OCI-LY1 (cell line): Measurements from ENCODE around the gene CCNDBP1.

Experiments
- H2AFZ ChIP-seq: fragments of 200-600 bp; sonication (generic), shearing (Covaris generic); 2 replicates; pipeline ENCODE4 v1.6.0; 2014; ENCODE audit warnings: antibody characterized with exemption, mild to moderate bottlenecking, low read length
- H3F3A ChIP-seq: fragments of 200-600 bp; sonication (generic), shearing (Covaris generic); 2 replicates; pipeline ENCODE4 v1.6.0; 2014; ENCODE audit warnings: mild to moderate bottlenecking, antibody characterized with exemption, low read length, moderate library complexity; ENCODE audit not compliant: insufficient read depth
- H3K27ac ChIP-seq: fragments of 200-600 bp; sonication (generic); 2 replicates; pipeline ENCODE4 v1.5.1; 2014; ENCODE audit warnings: low read length, mixed run types, mild to moderate bottlenecking, low read depth; ENCODE audit not compliant: poor library complexity, severe bottlenecking
- H3K27me3 ChIP-seq: fragments of 200-600 bp; sonication (generic); 2 replicates; pipeline ENCODE4 v1.6.0; 2014; ENCODE audit warnings: antibody characterized with exemption, mild to moderate bottlenecking, low read length, moderate library complexity; ENCODE audit not compliant: insufficient read depth
- H3K36me3 ChIP-seq: fragments of 200-600 bp; sonication (generic); 2 replicates; pipeline ENCODE4 v1.6.1; 2014; ENCODE audit warnings: mild to moderate bottlenecking, antibody characterized with exemption, low read length, moderate library complexity, mixed read lengths; ENCODE audit not compliant: insufficient read depth
- H3K4me1 ChIP-seq: fragments of 200-600 bp; sonication (generic); 2 replicates; pipeline ENCODE4 v1.5.1; 2014; ENCODE audit warnings: mild to moderate bottlenecking, low read length, moderate library complexity; ENCODE audit not compliant: insufficient read depth, severe bottlenecking
- H3K4me2 ChIP-seq: fragments of 200-600 bp; sonication (generic), shearing (Covaris generic); 2 replicates; pipeline ENCODE4 v1.6.1; 2014; ENCODE audit warnings: low read length
- H3K4me3 ChIP-seq: fragments of 200-600 bp; sonication (generic); 2 replicates; pipeline ENCODE4 v1.5.1; 2014; ENCODE audit warnings: low read length, low read depth, mild to moderate bottlenecking, mixed read lengths; ENCODE audit not compliant: poor library complexity, severe bottlenecking
- H3K79me2 ChIP-seq: fragments of 200-600 bp; shearing (Covaris generic); 2 replicates; pipeline ENCODE4 v1.6.1; 2016; ENCODE audit warnings: mixed run types, low read length, mixed read lengths; ENCODE audit not compliant: insufficient read depth
- H3K9ac ChIP-seq: fragments of 200-600 bp; sonication (generic), shearing (Covaris generic); 2 replicates; pipeline ENCODE4 v1.6.1; 2014; ENCODE audit warnings: mild to moderate bottlenecking, low read length, mixed read lengths
- H3K9me2 ChIP-seq: fragments of 200-600 bp; sonication (generic), shearing (Covaris generic); 2 replicates; pipeline ENCODE4 v1.6.1; 2014; ENCODE audit warnings: low read depth, mild to moderate bottlenecking, low read length, mixed read lengths
- H3K9me3 ChIP-seq: fragments of 200-600 bp; shearing (Covaris generic); 2 replicates; pipeline ENCODE4 v1.6.1; 2014; ENCODE audit warnings: low read length, mixed read lengths
- H4K20me1 ChIP-seq: fragments of 200-600 bp; sonication (generic), shearing (Covaris generic); 2 replicates; pipeline ENCODE4 v1.6.0; 2016; ENCODE audit warnings: mild to moderate bottlenecking, low read length; ENCODE audit not compliant: insufficient read depth
- CTCF ChIP-seq: fragments of 200-600 bp; sonication (generic), shearing (Covaris generic); IDR thresholded peaks from 2 replicates; pipeline ENCODE4 v1.5.1; 2017; ENCODE audit warnings: mild to moderate bottlenecking, antibody characterized with exemption, low read length, moderate library complexity, mixed read lengths
- EZH2 ChIP-seq: fragments of 200-600 bp; sonication (generic), shearing (Covaris generic); IDR thresholded peaks from 2 replicates; pipeline ENCODE4 v1.8.0; 2017; ENCODE audit warnings: borderline replicate concordance, mixed run types, mild to moderate bottlenecking, antibody characterized with exemption, low read length, moderate library complexity, mixed read lengths

Gene CCNDBP1

GRCh38 chr15:43146184-43146583, 39.0 kb upstream of the CCNDBP1 start:
- Histone ChIP-seq H3K27me3 (no peaks in the 10 kb centered on the region), H3K4me2 (no peak overlapping the region), H3K27ac (no peak overlapping the region), H3K79me2 (no peaks in the 10 kb centered on the region), H2AFZ (no peak overlapping the region), H3K9me3 (no peaks in the 10 kb centered on the region), H3K4me3 (no peak overlapping the region), H3K4me1 (peaks cover 10% of the 10 kb centered on the region), H4K20me1 (no peaks in the 10 kb centered on the region), H3F3A (no peaks in the 10 kb centered on the region), H3K9ac (no peak overlapping the region), H3K36me3 (peaks cover 69% of the 10 kb centered on the region), H3K9me2 (no peaks in the 10 kb centered on the region)
- TF ChIP-seq CTCF (no peak), EZH2 (no peak)

- Histone ChIP-seq H3K4me2 (no peak overlapping the region), H3K4me3 (no peak overlapping the region), H3K4me1 (no peaks in the 10 kb centered on the region), H3K79me2 (no peaks in the 10 kb centered on the region), H3K9me2 (no peaks in the 10 kb centered on the region), H4K20me1 (no peaks in the 10 kb centered on the region), H3K9me3 (no peaks in the 10 kb centered on the region), H3K9ac (no peak overlapping the region), H3F3A (no peaks in the 10 kb centered on the region), H3K36me3 (peaks cover 95% of the 10 kb centered on the region), H3K27ac (no peak overlapping the region), H3K27me3 (no peaks in the 10 kb centered on the region), H2AFZ (no peak overlapping the region)
- TF ChIP-seq CTCF (no peak), EZH2 (no peak)
Observed at GRCh38 chr15:43150191-43150929, 34.8 kb upstream of the CCNDBP1 start.

- no peaks in the 10 kb centered on the region for H3K9me3 ChIP-seq
- H3K27ac ChIP-seq, result no peak overlapping the region
- H3K9me2 ChIP-seq, result no peaks in the 10 kb centered on the region
- no peak overlapping the region for H2AFZ ChIP-seq
- H3K9ac ChIP-seq, result no peak overlapping the region
- peaks cover 94% of the 10 kb centered on the region for H3K36me3 ChIP-seq
- H3K4me1 ChIP-seq, result no peaks in the 10 kb centered on the region
- H3F3A ChIP-seq, result no peaks in the 10 kb centered on the region
- H3K4me2 ChIP-seq, result no peak overlapping the region
- no peak overlapping the region for H3K4me3 ChIP-seq
- H3K27me3 ChIP-seq, result no peaks in the 10 kb centered on the region
- H3K79me2 ChIP-seq, result no peaks in the 10 kb centered on the region
- H4K20me1 ChIP-seq, result no peaks in the 10 kb centered on the region
- TF ChIP-seq CTCF, result no peak
- TF ChIP-seq EZH2, result no peak
Observed at GRCh38 chr15:43151688-43152087, 33.5 kb upstream of the CCNDBP1 start.
